NCI-H2196 (cell line): ENCODE measurements around the gene HS6ST3.

Source experiments
- DNase-seq: peaks from one replicate; lab custom pipeline; 2025; ENCODE audit not compliant: unreplicated experiment; lab: John Stamatoyannopoulos, UW

HS6ST3 gene

GRCh38 chr13:96821381-96821780, 731.5 kb downstream of the HS6ST3 start:
- DNase-seq, result no peak

GRCh38 chr13:96821971-96822370, 732.1 kb downstream of the HS6ST3 start:
- DNase-seq, result no peak

GRCh38 chr13:96822895-96823294, 733.0 kb downstream of the HS6ST3 start:
- no peak for DNase-seq

- DNase-seq, result no peak
Observed at GRCh38 chr13:96824140-96824539, 734.2 kb downstream of the HS6ST3 start.

GRCh38 chr13:96825653-96826052, 735.7 kb downstream of the HS6ST3 start:
- no peak for DNase-seq

GRCh38 chr13:96834626-96835025, 744.7 kb downstream of the HS6ST3 start:
- no peak for DNase-seq

- DNase-seq, result no peak
Observed at GRCh38 chr13:96835546-96835945, 745.6 kb downstream of the HS6ST3 start.

GRCh38 chr13:96836733-96837132, 746.8 kb downstream of the HS6ST3 start:
- DNase-seq, result no peak

GRCh38 chr13:96837809-96838208, 747.9 kb downstream of the HS6ST3 start:
- DNase-seq, result no peak

GRCh38 chr13:96844195-96844594, 754.3 kb downstream of the HS6ST3 start:
- DNase-seq, result no peak

GRCh38 chr13:96844616-96845015, 754.7 kb downstream of the HS6ST3 start:
- DNase-seq, result no peak

GRCh38 chr13:96848286-96848685, 758.4 kb downstream of the HS6ST3 start:
- DNase-seq, result no peak

GRCh38 chr13:96849091-96849490, 759.2 kb downstream of the HS6ST3 start:
- DNase-seq, result no peak

- DNase-seq, result no peak
Observed at GRCh38 chr13:96850538-96851145, 760.7 kb downstream of the HS6ST3 start.

- no peak for DNase-seq
Observed at GRCh38 chr13:96851856-96852445, 762.0 kb downstream of the HS6ST3 start.

- DNase-seq, result no peak
Observed at GRCh38 chr13:96858133-96858826, 768.4 kb downstream of the HS6ST3 start.

- no peak for DNase-seq
Observed at GRCh38 chr13:96860882-96861281, 771.0 kb downstream of the HS6ST3 start.

GRCh38 chr13:96862093-96862492, 772.2 kb downstream of the HS6ST3 start:
- no peak for DNase-seq

GRCh38 chr13:96862999-96863398, 773.1 kb downstream of the HS6ST3 start:
- no peak for DNase-seq

GRCh38 chr13:96871469-96871868, 781.6 kb downstream of the HS6ST3 start:
- DNase-seq, result no peak

- no peak for DNase-seq
Observed at GRCh38 chr13:96880419-96880818, 790.5 kb downstream of the HS6ST3 start.
